Measurements from ENCODE around the gene SLCO1A2.

DNA sequence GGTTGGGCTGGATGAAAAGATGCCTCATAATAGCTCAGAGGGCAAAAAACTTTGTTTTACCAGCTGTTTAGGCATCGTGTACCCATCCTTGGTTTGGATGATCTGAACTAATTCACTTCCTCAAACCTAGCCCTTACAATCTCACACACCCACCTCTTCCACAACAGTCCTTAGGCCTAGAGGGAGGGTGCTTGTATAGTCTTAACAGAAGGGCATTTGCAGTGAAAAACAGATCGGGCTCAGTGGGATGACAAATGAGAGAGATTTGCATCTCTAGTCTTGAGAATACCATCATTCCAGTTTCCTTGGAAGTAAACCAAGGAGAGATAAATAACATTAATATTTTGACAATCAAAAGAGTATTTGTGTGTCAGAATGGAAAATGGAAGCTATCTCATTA lies 11.0 kb downstream of the SLCO1A2 start:
- TF ChIP-seq, protein P1, sequence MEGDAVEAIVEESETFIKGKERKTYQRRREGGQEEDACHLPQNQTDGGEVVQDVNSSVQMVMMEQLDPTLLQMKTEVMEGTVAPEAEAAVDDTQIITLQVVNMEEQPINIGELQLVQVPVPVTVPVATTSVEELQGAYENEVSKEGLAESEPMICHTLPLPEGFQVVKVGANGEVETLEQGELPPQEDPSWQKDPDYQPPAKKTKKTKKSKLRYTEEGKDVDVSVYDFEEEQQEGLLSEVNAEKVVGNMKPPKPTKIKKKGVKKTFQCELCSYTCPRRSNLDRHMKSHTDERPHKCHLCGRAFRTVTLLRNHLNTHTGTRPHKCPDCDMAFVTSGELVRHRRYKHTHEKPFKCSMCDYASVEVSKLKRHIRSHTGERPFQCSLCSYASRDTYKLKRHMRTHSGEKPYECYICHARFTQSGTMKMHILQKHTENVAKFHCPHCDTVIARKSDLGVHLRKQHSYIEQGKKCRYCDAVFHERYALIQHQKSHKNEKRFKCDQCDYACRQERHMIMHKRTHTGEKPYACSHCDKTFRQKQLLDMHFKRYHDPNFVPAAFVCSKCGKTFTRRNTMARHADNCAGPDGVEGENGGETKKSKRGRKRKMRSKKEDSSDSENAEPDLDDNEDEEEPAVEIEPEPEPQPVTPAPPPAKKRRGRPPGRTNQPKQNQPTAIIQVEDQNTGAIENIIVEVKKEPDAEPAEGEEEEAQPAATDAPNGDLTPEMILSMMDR (IDR thresholded peaks at IDR 0.05): no peak
- TF ChIP-seq POLR2A (IDR thresholded peaks at IDR 0.05): no peak

Measured in adrenal gland (tissue), 5 donors.